Neural progenitor cell (in vitro differentiated cells): Measurements from ENCODE around the gene HELZ2. TPM values are rescaled to one million over a fixed set of nuclear protein-coding genes. Genes with fewer than 3 reads are reported as not detected.

Experiments
- DNase-seq: peaks from one replicate; pipeline ENCODE4 v3.0.0-alpha.2; 2016; ENCODE audit warnings: low spot score
- H2AFZ ChIP-seq: fragments of 200-600 bp; sonication (generic); replicated peaks from 2 replicates; pipeline ENCODE4 v1.6.1; 2016; ENCODE audit warnings: antibody characterized with exemption
- H3F3A ChIP-seq: fragments of 200-600 bp; sonication (generic); 2 replicates; pipeline ENCODE4 v1.6.1; 2016; ENCODE audit warnings: antibody characterized with exemption, low read depth
- H3K27ac ChIP-seq: fragments of 200-600 bp; sonication (generic); 2 replicates; pipeline ENCODE4 v1.5.1; 2016; ENCODE audit warnings: mild to moderate bottlenecking
- H3K27me3 ChIP-seq: fragments of 200-600 bp; sonication (generic); 2 replicates; pipeline ENCODE4 v1.6.1; 2016; ENCODE audit warnings: mild to moderate bottlenecking, moderate library complexity
- H3K36me3 ChIP-seq: fragments of 200-600 bp; sonication (generic); 2 replicates; pipeline ENCODE4 v1.5.1; 2016
- H3K4me1 ChIP-seq: fragments of 200-600 bp; sonication (generic); 2 replicates; pipeline ENCODE4 v1.6.1; 2016; ENCODE audit warnings: mixed run types
- H3K4me2 ChIP-seq: fragments of 200-600 bp; sonication (generic); 2 replicates; pipeline ENCODE4 v1.6.1; 2016
- H3K4me3 ChIP-seq: fragments of 200-600 bp; sonication (generic); 2 replicates; pipeline ENCODE4 v1.5.1; 2016
- H3K79me2 ChIP-seq: fragments of 200-600 bp; sonication (generic); 2 replicates; pipeline ENCODE4 v1.6.1; 2016; ENCODE audit warnings: low read depth
- H3K9ac ChIP-seq: fragments of 200-600 bp; sonication (generic); 2 replicates; pipeline ENCODE4 v1.6.1; 2016
- H3K9me3 ChIP-seq: fragments of 200-600 bp; sonication (generic); 2 replicates; pipeline ENCODE4 v1.5.1; 2016; ENCODE audit warnings: low read depth
- H4K20me1 ChIP-seq: fragments of 200-600 bp; sonication (generic); 2 replicates; pipeline ENCODE4 v1.6.1; 2016; ENCODE audit warnings: low read depth
- H3K27ac Mint-ChIP-seq: 3 replicates; pipeline ENCODE4 v1.8.0; 2021; ENCODE audit warnings: mixed read lengths
- H3K27me3 Mint-ChIP-seq: 2 replicates; pipeline ENCODE4 v1.8.0; 2022; ENCODE audit warnings: low read depth, mild to moderate bottlenecking, inconsistent platforms, moderate library complexity, mixed read lengths; ENCODE audit not compliant: insufficient read depth
- H3K36me3 Mint-ChIP-seq: 3 replicates; pipeline ENCODE4 v1.8.0; 2021; ENCODE audit warnings: mixed read lengths
- H3K4me1 Mint-ChIP-seq: 3 replicates; pipeline ENCODE4 v1.8.0; 2021; ENCODE audit warnings: mixed read lengths
- H3K4me3 Mint-ChIP-seq: 3 replicates; pipeline ENCODE4 v1.8.0; 2021; ENCODE audit warnings: mild to moderate bottlenecking, moderate library complexity, mixed read lengths
- H3K9me3 Mint-ChIP-seq: 3 replicates; pipeline ENCODE4 v1.8.0; 2020; ENCODE audit warnings: mixed read lengths
- EZH2 ChIP-seq: fragments of 200-600 bp; sonication (generic); IDR thresholded peaks from 2 replicates; pipeline ENCODE4 v1.6.1; 2017; ENCODE audit warnings: antibody characterized with exemption, mild to moderate bottlenecking, moderate library complexity
- EZH2phosphoT487 ChIP-seq: fragments of 200-600 bp; sonication (generic); IDR thresholded peaks from 2 replicates; pipeline ENCODE4 v1.6.1; 2017; ENCODE audit warnings: antibody characterized with exemption
- total RNA-seq: library from RNA; depleted of rRNA; stranded (reverse); fragments of >200 nt; gene quantifications from 2 replicates; pipeline ENCODE4 v1.2.3, GENCODE V29; 2015; ENCODE audit warnings: low replicate concordance
- TF ChIP-seq, protein P1 (sequence below): fragments of 200-600 bp; sonication (generic); IDR thresholded peaks from 2 replicates; pipeline ENCODE4 v1.5.1; 2017; ENCODE audit warnings: antibody characterized with exemption, mild to moderate bottlenecking

HELZ2 gene
- total RNA-seq, 1 donor from 2014 or later: 2.9 TPM

DNA sequence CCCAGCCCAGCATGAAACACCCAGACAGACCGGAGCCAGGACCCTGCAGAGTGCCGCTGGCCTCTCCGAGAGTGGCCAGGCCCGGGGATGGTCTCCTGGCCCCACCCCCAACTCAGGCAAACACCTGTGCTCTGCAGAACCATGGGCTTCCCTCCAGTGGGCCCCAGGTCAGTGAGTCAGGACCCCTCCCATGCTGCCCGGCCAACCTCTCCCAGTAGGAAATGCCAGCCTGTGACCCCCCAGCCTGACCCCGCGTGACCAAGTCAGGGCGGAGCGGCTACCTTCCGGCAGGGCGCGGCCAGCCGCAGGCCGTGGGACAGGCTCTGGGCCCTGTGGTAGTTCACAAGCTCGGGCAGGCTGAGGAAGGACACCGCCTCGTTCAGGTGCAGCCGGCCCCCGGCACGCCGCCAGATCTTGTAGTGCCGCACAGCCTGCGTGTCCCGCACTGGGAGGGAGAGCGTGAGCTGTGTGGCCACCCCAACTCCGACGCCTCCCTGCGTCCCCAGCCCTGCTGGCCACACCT lies 40.1 kb downstream of the HELZ2 start:
- no peak for DNase-seq
- H3K4me3 ChIP-seq: no peak overlapping the region
- H3K27me3 ChIP-seq: no peaks in the 10 kb centered on the region
- H3K4me2 ChIP-seq: no peak overlapping the region
- TF ChIP-seq EZH2 (no peak), EZH2phosphoT487 (no peak)
- TF ChIP-seq, protein P1, sequence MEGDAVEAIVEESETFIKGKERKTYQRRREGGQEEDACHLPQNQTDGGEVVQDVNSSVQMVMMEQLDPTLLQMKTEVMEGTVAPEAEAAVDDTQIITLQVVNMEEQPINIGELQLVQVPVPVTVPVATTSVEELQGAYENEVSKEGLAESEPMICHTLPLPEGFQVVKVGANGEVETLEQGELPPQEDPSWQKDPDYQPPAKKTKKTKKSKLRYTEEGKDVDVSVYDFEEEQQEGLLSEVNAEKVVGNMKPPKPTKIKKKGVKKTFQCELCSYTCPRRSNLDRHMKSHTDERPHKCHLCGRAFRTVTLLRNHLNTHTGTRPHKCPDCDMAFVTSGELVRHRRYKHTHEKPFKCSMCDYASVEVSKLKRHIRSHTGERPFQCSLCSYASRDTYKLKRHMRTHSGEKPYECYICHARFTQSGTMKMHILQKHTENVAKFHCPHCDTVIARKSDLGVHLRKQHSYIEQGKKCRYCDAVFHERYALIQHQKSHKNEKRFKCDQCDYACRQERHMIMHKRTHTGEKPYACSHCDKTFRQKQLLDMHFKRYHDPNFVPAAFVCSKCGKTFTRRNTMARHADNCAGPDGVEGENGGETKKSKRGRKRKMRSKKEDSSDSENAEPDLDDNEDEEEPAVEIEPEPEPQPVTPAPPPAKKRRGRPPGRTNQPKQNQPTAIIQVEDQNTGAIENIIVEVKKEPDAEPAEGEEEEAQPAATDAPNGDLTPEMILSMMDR: no peak
- no peaks in the 10 kb centered on the region for H3K9me3 ChIP-seq
- Mint-ChIP-seq H3K36me3 (no peaks in the 10 kb centered on the region), H3K4me3 (no peak overlapping the region), H3K9me3 (no peaks in the 10 kb centered on the region), H3K27me3 (peaks cover 4% of the 10 kb centered on the region), H3K4me1 (peaks cover 10% of the 10 kb centered on the region), H3K27ac (no peak overlapping the region)
- H3K4me1 ChIP-seq: no peaks in the 10 kb centered on the region
- no peak overlapping the region for H3K9ac ChIP-seq
- H3K79me2 ChIP-seq: no peaks in the 10 kb centered on the region
- peaks cover 3% of the 10 kb centered on the region for H3F3A ChIP-seq
- H2AFZ ChIP-seq: no peak overlapping the region
- no peaks in the 10 kb centered on the region for H3K36me3 ChIP-seq
- H3K27ac ChIP-seq: no peak overlapping the region
- H4K20me1 ChIP-seq: no peaks in the 10 kb centered on the region

DNA sequence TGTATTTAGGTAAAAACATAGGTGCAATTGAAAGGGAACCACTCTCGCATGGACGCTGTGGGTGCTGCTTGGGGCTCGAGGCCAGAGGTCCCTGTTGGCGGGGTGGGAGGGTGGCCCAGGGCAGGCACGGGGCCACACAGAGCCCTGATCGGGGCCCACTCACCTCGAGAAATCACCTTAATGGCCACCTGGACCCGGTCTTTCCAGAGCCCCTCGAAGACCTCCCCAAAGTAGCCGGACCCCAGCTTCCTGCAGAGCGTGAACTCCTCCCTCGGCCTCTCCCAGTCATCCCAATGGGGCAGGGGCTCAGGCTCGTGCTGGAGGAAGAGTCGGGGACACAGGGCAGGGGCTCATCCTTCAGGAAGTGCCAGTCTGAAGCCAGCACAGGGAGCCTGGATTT lies 40.7 kb downstream of the HELZ2 start:
- TF ChIP-seq EZH2: no peak
- TF ChIP-seq EZH2phosphoT487: no peak
- TF ChIP-seq, protein P1: no peak
- Histone ChIP-seq H3K36me3 (no peaks in the 10 kb centered on the region), H3F3A (peaks cover 3% of the 10 kb centered on the region), H3K4me2 (no peak overlapping the region), H2AFZ (no peak overlapping the region), H3K9me3 (no peaks in the 10 kb centered on the region), H3K9ac (no peak overlapping the region), H3K4me1 (no peaks in the 10 kb centered on the region), H4K20me1 (no peaks in the 10 kb centered on the region), H3K27me3 (no peaks in the 10 kb centered on the region), H3K27ac (no peak overlapping the region), H3K79me2 (no peaks in the 10 kb centered on the region), H3K4me3 (no peak overlapping the region)
- Mint-ChIP-seq H3K4me1 (peaks cover 10% of the 10 kb centered on the region), H3K36me3 (no peaks in the 10 kb centered on the region), H3K27me3 (peaks cover 4% of the 10 kb centered on the region), H3K27ac (no peak overlapping the region), H3K4me3 (no peak overlapping the region), H3K9me3 (no peaks in the 10 kb centered on the region)
- DNase-seq: no peak

DNA sequence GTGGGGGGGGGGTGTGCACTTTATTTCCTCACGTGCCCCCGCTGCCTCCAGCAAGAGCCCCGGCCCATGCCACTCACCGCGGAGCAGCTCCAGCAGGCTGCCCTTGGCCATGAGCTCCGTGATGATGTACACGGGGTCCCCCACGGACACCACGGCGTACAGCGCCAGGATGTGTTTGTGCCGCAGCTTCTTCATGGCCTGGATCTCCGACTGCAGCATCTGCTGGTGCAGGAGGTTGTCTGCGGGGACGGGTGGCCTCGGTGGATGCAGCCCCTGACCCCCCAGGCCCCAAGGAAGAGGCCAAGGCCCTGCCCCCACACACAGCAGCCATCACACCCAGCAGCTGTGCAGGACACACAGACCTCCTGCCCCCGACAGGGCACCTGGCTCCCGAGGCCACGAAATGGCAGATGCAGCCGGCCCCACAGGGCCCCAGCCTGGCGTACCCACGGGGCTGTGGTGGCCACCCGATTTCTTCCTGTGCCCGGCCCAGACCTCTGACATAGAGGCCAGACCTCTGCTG lies 41.5 kb downstream of the HELZ2 start:
- Histone ChIP-seq H3K4me3 (no peak overlapping the region), H3K79me2 (no peaks in the 10 kb centered on the region), H3F3A (peaks cover 3% of the 10 kb centered on the region), H3K36me3 (no peaks in the 10 kb centered on the region), H3K27ac (no peak overlapping the region), H2AFZ (no peak overlapping the region), H3K27me3 (no peaks in the 10 kb centered on the region), H4K20me1 (no peaks in the 10 kb centered on the region), H3K9ac (no peak overlapping the region), H3K4me2 (no peak overlapping the region), H3K9me3 (no peaks in the 10 kb centered on the region), H3K4me1 (no peaks in the 10 kb centered on the region)
- Mint-ChIP-seq H3K4me3 (no peak overlapping the region), H3K27me3 (peaks cover 8% of the 10 kb centered on the region), H3K9me3 (no peaks in the 10 kb centered on the region), H3K4me1 (peaks cover 10% of the 10 kb centered on the region), H3K27ac (no peak overlapping the region), H3K36me3 (no peaks in the 10 kb centered on the region)
- TF ChIP-seq EZH2phosphoT487: no peak
- TF ChIP-seq, protein P1: no peak
- DNase-seq: peak; percentile 0
